Measurements from ENCODE around the gene SLC26A3. TPM values are rescaled to one million over a fixed set of nuclear protein-coding genes. Genes with fewer than 3 reads are reported as not detected.

SLC26A3 gene
- total and polyA plus RNA-seq, 2 of the 8 experiments (the other 6 are each of a cell fraction or from before 2014, with no cell fraction given) = not detected

- H2BK20ac ChIP-seq (ENCODE audit: low read length) = no peak overlapping the region
- H2BK120ac ChIP-seq (replicated peaks; ENCODE audit: low read depth, low read length) = no peak overlapping the region
- no peak overlapping the region for H3K56ac ChIP-seq (replicated peaks; ENCODE audit: insufficient read length, low read depth, low read length)
- peaks cover 3 to 14% of the 10 kb centered on the region in 2 experiments; a peak in 2 of 4 replicates for H3K9me3 ChIP-seq (ENCODE audit: insufficient read depth in 2 of 2, low read depth in 1 of 2, low read length in 1 of 2)
- no peak overlapping the region for H3K18ac ChIP-seq (ENCODE audit: extremely low read depth, low read length)
- H3K23me2 ChIP-seq (ENCODE audit: low read depth, low read length) = no peaks in the 10 kb centered on the region
- H3K9ac ChIP-seq (replicated peaks in 1 of 4; ENCODE audit: extremely low read depth in 1 of 4, low read depth in 3 of 4, low read length in 3 of 4) = no peak overlapping the region
- no peak overlapping the region for H3K4ac ChIP-seq (replicated peaks; ENCODE audit: insufficient read length, low read depth, low read length)
- H3K79me1 ChIP-seq (ENCODE audit: low read depth, low read length) = no peaks in the 10 kb centered on the region
- H3K4me3 ChIP-seq (ENCODE audit: extremely low read depth in 1 of 4, insufficient read depth in 2 of 4, low read depth in 3 of 4, low read length in 4 of 4) = no peak overlapping the region
- H3K23ac ChIP-seq (ENCODE audit: insufficient read length) = no peak overlapping the region
- H2BK15ac ChIP-seq (ENCODE audit: low read length) = no peak overlapping the region
- no peaks in the 10 kb centered on the region for H3K27me3 ChIP-seq (replicated peaks in 1 of 4; ENCODE audit: control insufficient read depth in 3 of 4, extremely low read depth in 1 of 4, insufficient read depth in 3 of 4, low read length in 3 of 4)
- H4K8ac ChIP-seq (ENCODE audit: extremely low read depth, insufficient read depth, low read length) = no peak overlapping the region
- TF ChIP-seq ASH2L (IDR thresholded peaks at IDR 0.05; ENCODE audit: low read length) (no peak), RNF2 (IDR thresholded peaks at IDR 0.05; ENCODE audit: borderline replicate concordance, low read depth, low read length, missing control alignments, poor library complexity, severe bottlenecking) (no peak), CBX8 (IDR thresholded peaks at IDR 0.05; ENCODE audit: borderline replicate concordance, low read depth, low read length) (no peak), HDAC2 (IDR thresholded peaks at IDR 0.05; ENCODE audit: borderline replicate concordance in 1 of 2, low read depth in 2 of 2, low read length in 2 of 2) (no peak), GTF2F1 (IDR thresholded peaks at IDR 0.05; ENCODE audit: borderline replicate concordance, low read depth, low read length) (no peak), KDM4A (IDR thresholded peaks at IDR 0.05; ENCODE audit: low read depth, low read length, severe bottlenecking) (no peak), RFX5 (IDR thresholded peaks at IDR 0.05; ENCODE audit: borderline replicate concordance, low read depth, low read length) (no peak), USF2 (IDR thresholded peaks at IDR 0.05; ENCODE audit: low read length) (no peak), CHD2 (IDR thresholded peaks at IDR 0.05; ENCODE audit: low read length) (no peak), SIX5 (IDR thresholded peaks at IDR 0.05; ENCODE audit: low read depth, low read length) (no peak), CHD1 (IDR thresholded peaks at IDR 0.05; ENCODE audit: low read depth, low read length) (no peak)
- DNase-seq (ENCODE audit: low read depth in 1 of 2, low spot score in 2 of 2) (no peak), FAIRE-seq (no peak)
- H3K14ac ChIP-seq (ENCODE audit: insufficient read length) = no peak overlapping the region
- no peaks in the 10 kb centered on the region for H3K36me3 ChIP-seq (ENCODE audit: control insufficient read depth in 2 of 4, insufficient read depth in 4 of 4, low read length in 3 of 4)
- no peak overlapping the region for H2AFZ ChIP-seq (ENCODE audit: low read length)
- no peak overlapping the region for H2AK5ac ChIP-seq (ENCODE audit: low read depth, low read length)
- no peaks in the 10 kb centered on the region for H4K20me1 ChIP-seq (replicated peaks in 1 of 2; ENCODE audit: control insufficient read depth in 1 of 2, insufficient read depth in 2 of 2, low read length in 2 of 2)
- POLR2A ChIA-PET (ENCODE audit: partially characterized antibody) = no interaction called here
- H2BK5ac ChIP-seq (ENCODE audit: low read depth, low read length) = no peak overlapping the region
- no peak overlapping the region for H4K91ac ChIP-seq (replicated peaks; ENCODE audit: insufficient read length, low read length)
- H3K27ac ChIP-seq (ENCODE audit: low read depth, low read length) = no peak overlapping the region
- CTCF ChIA-PET (ENCODE audit: partially characterized antibody) = interaction anchor here (0.8 kb wide), 1 partner anchor 62 kb away, joined by 3 read pairs; no protein-coding TSS in a partner anchor
- H3K79me2 ChIP-seq (ENCODE audit: control insufficient read depth in 1 of 2, insufficient read depth in 2 of 2, low read length in 2 of 2) = no peaks in the 10 kb centered on the region
- H4K5ac ChIP-seq (ENCODE audit: insufficient read length, low read depth, low read length) = no peak overlapping the region
- H3K4me1 ChIP-seq (replicated peaks in 1 of 4; ENCODE audit: control insufficient read depth in 3 of 4, insufficient read depth in 4 of 4, low read length in 3 of 4) = no peaks in the 10 kb centered on the region
- no peak overlapping the region for H2BK12ac ChIP-seq (ENCODE audit: low read depth, low read length)
- H3K4me2 ChIP-seq (ENCODE audit: insufficient read depth in 1 of 2, low read depth in 2 of 2, low read length in 2 of 2) = no peak overlapping the region
Observed at GRCh38 chr7:107846324-107846723, 43.3 kb upstream of the SLC26A3 start.
